ENCODE results near the gene RALGDS. TPM values are rescaled to one million over a fixed set of nuclear protein-coding genes. Genes with fewer than 3 reads are reported as not detected.

RALGDS gene
- total RNA-seq, 4 donors from 2014 or later: 21.1 to 47.0 (median 36.9) TPM

DNA sequence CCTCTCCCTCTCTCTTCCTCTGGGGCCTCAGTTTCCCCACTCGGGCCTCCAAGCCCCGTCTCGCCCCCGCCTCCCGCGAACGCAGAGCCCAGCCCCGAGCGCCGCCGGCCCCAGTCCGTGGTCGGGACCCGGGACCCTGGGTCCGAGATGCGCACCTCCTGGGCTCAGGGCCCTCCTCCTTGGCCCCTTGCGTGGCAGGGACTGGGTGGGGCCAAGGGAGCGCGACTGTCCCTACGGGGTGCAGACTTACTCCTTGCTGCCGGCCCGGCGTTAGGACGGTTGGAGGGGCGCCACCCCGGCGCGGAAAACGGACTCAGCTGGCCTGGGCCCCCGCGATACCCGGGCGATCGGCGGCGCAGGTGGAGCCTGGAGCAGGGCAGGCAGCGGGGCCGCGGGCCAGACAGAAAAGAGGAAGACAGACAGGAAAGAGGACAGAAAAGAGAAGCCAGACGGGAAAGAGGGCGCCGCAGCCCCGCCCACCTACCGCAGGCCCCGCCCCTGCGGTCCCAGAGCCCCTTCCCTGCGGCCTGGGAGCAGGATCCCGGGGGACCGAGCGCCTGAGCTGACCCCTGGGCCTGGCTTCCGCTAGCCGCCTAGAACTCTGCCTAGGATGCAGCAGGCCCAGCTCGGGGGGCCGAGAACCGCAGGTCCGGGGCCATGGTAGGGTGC, 42.6 kb upstream of the RALGDS start, which contains the start of gene GBGT1:
TSS of gene GBGT1 (minus strand) at position 411 of the 669 bp plus-strand sequence. CDS start 1,502 bp downstream, outside the sequence.
- ATAC-seq: peak; percentile 36 to 47
- in situ Hi-C loops (cut with MboI; ENCODE audit: low sequenced_read_pairs in 4 of 4): no loop called here
- intact Hi-C loops (cut with DNase I; ENCODE audit: low total_unique reads): no loop called here
- peak in 1 of 2 donors; percentile 53 for DNase-seq
- no peaks in the 10 kb centered on the region for H3K36me3 ChIP-seq
- TF ChIP-seq, protein P1, sequence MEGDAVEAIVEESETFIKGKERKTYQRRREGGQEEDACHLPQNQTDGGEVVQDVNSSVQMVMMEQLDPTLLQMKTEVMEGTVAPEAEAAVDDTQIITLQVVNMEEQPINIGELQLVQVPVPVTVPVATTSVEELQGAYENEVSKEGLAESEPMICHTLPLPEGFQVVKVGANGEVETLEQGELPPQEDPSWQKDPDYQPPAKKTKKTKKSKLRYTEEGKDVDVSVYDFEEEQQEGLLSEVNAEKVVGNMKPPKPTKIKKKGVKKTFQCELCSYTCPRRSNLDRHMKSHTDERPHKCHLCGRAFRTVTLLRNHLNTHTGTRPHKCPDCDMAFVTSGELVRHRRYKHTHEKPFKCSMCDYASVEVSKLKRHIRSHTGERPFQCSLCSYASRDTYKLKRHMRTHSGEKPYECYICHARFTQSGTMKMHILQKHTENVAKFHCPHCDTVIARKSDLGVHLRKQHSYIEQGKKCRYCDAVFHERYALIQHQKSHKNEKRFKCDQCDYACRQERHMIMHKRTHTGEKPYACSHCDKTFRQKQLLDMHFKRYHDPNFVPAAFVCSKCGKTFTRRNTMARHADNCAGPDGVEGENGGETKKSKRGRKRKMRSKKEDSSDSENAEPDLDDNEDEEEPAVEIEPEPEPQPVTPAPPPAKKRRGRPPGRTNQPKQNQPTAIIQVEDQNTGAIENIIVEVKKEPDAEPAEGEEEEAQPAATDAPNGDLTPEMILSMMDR (IDR thresholded peaks at IDR 0.05 in 4 of 5, conservative IDR thresholded peaks at IDR 0.05 in 1 of 5): no peak
- TF ChIP-seq POLR2A (IDR thresholded peaks at IDR 0.05): peak in 1 of 2 donors; percentile 45
- H3K27me3 ChIP-seq: peaks cover 15 to 18% (median 18%) of the 10 kb centered on the region in 3 donors
- no peaks in the 10 kb centered on the region for H3K9me3 ChIP-seq
- peaks cover 0 to 12% of the 10 kb centered on the region in 2 donors for H3K4me1 ChIP-seq
- peak within 1 kb of the TSS; percentile 66 to 75 (median 70) for H3K27ac ChIP-seq
- peak within 1 kb of the TSS; percentile 53 to 65 (median 60) for H3K4me3 ChIP-seq

DNA sequence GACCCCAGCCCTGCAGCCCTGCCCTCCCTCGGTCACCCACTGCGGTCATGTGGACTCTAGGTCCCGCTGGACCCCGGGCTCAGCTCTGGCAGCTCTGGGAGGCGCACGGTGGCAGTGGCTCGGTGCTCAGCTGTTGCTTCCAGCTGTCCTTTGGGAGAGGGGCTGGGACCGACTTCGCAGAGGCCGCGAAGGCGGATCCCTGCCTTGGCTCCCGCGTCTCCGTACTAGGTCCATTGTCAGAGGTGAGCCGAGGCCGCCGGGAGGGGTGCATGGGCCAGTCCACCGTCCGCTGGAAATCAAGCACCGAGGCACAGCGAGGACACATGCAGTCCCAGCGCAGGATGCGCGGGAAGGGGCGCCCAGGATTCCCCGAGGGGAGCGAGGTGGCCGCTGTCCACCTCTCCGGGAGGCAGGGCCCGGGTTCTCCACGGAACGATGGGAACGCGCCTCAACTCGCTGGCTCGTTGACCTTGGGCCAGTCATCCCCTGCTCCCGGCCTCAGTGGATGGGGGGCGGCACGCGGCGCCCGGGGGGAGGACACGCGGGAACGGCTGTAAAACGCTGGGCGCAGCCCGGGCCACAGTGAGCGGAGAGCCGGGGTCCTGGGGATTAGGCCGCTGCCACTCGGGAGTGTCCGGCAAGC, 41.9 kb upstream of the RALGDS start:
- in situ Hi-C loops (cut with MboI; ENCODE audit: low sequenced_read_pairs in 4 of 4): no loop called here

DNA sequence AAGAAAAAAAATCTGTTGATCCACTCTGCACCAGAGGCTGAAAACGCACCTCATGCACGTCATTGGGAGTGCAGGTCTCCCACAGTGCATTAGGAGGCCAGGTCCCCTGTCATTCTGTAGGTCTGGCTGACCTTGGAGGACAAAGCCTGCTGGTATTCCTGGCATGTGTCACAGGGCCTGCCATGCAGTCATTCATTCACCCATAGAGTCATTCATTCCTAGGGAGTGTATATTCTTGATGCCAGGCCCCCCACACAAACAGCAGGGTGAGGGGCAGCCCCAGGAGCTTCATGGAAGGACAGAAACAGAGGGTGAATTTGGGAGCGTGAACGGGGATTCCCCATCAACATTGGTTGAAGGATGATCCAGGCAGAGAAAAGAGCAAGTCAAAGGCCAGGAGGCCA, 40.5 kb upstream of the RALGDS start:
- DNase-seq (no peak), ATAC-seq (no peak)
- in situ Hi-C loops (cut with MboI; ENCODE audit: low sequenced_read_pairs in 4 of 4): no loop called here
- Histone ChIP-seq H3K4me3 (no peak overlapping the region), H3K9me3 (no peaks in the 10 kb centered on the region), H3K27me3 (peaks cover 15 to 18% (median 18%) of the 10 kb centered on the region in 3 donors), H3K4me1 (peaks cover 0 to 12% of the 10 kb centered on the region in 2 donors), H3K27ac (peak overlapping the region in 1 of 4 donors; percentile 2), H3K36me3 (no peaks in the 10 kb centered on the region)
- TF ChIP-seq, protein P1 (IDR thresholded peaks at IDR 0.05 in 4 of 5, conservative IDR thresholded peaks at IDR 0.05 in 1 of 5): no peak
- no peak for TF ChIP-seq POLR2A (IDR thresholded peaks at IDR 0.05)
- intact Hi-C loops (cut with DNase I; ENCODE audit: low total_unique reads): no loop called here

More for the DNA sequence above, 41.9 kb upstream of the RALGDS start:
- intact Hi-C loops (cut with DNase I; ENCODE audit: low total_unique reads): no loop called here
- no peak for DNase-seq
- Histone ChIP-seq H3K27ac (peak overlapping the region; percentile 66 to 75 (median 70)), H3K4me1 (peaks cover 0 to 12% of the 10 kb centered on the region in 2 donors), H3K4me3 (peak overlapping the region; percentile 53 to 65 (median 60)), H3K9me3 (no peaks in the 10 kb centered on the region), H3K27me3 (peaks cover 15 to 18% (median 18%) of the 10 kb centered on the region in 3 donors), H3K36me3 (no peaks in the 10 kb centered on the region)
- no peak for ATAC-seq
- no peak for TF ChIP-seq POLR2A (IDR thresholded peaks at IDR 0.05)

DNA sequence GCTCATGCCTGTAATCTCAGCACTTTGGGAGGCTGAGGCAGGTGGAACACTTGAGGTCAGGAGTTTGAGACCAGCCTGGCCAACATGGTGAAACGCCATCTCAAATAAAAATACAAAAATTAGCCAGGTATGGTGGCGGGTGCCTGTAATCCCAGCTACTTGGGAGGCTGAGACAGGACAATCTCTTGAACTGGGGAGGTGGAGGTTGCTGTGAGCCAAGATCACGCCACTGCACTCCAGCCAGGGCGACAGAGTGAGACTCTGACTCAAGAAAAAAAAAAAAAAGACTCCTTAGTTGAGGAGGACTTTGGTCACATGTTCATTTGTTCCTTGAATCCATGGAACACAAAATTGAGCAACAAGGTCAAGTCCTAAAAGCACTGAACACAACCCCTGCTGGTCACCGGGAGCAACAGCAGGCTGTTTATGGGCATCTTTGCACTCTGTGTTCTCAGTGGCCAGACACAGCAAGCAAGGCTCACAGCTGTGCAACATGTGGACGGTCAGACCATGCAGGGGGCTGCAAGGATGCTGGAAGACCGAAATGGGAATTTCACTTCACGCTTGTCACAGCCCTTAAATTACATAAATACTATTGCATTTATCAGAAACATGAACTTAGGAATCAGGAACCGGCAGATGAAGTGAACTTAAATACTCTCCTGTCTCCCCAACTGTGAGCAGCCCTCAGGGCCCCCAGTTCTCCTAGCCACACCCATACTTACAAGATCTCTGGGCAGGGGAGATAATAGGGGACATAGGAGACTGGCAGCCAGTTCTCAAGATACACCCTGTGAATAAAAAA, 39.9 kb upstream of the RALGDS start:
- no peaks in the 10 kb centered on the region for H3K36me3 ChIP-seq
- peaks cover 15 to 18% (median 18%) of the 10 kb centered on the region in 3 donors for H3K27me3 ChIP-seq
- H3K9me3 ChIP-seq: no peaks in the 10 kb centered on the region
- in situ Hi-C loops (cut with MboI; ENCODE audit: low sequenced_read_pairs in 4 of 4): no loop called here
- H3K4me3 ChIP-seq: no peak overlapping the region
- DNase-seq (peak; percentile 51 to 66), ATAC-seq (peak; percentile 85 to 92)
- TF ChIP-seq, protein P1 (IDR thresholded peaks at IDR 0.05 in 4 of 5, conservative IDR thresholded peaks at IDR 0.05 in 1 of 5): peak; percentile 59 to 72 (median 67)
- no peak for TF ChIP-seq POLR2A (IDR thresholded peaks at IDR 0.05)
- H3K27ac ChIP-seq: peak overlapping the region; percentile 34 to 64 (median 50)
- intact Hi-C loops (cut with DNase I; ENCODE audit: low total_unique reads): no loop called here
- H3K4me1 ChIP-seq: peaks cover 0 to 12% of the 10 kb centered on the region in 2 donors

All from gastrocnemius medialis (tissue), 4 donors.